Activated naive CD4-positive, alpha-beta T cell (primary cell): ENCODE measurements around the gene VCP.
A peak's percentile ranks its signal among the peaks of the same experiment; 100 is the strongest.

ENCODE experiments used
- DNase-seq, 4 experiments: peaks; one replicate each; lab custom pipeline; 2025; lab: John Stamatoyannopoulos, UW

Gene VCP

DNA sequence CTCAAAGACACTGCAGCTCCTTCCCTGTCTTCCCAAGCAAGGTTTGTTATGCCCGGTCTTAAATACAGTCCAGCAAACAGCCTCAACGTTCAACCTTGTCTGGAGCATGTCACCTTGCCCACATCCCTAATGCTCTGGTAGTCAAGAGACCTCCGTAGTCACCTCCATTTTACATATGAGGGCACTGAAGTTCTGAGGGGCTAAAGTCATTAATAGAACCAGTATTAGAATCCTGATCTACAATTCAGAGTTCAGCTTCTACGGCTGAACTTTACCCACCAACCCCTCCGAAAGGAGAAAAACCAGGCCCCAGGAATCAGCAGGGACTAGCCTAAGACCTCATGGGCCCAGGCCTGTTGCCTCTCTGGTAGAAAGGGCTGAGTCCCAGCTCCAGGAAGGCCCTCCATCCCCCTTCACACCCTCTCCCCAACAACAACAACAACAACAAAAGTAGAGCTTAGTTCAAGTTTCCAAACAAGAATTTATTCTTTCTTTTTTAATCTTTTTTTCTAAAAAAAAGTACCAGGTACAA is 31.3 kb upstream of the VCP start:
- no peak for DNase-seq

DNA sequence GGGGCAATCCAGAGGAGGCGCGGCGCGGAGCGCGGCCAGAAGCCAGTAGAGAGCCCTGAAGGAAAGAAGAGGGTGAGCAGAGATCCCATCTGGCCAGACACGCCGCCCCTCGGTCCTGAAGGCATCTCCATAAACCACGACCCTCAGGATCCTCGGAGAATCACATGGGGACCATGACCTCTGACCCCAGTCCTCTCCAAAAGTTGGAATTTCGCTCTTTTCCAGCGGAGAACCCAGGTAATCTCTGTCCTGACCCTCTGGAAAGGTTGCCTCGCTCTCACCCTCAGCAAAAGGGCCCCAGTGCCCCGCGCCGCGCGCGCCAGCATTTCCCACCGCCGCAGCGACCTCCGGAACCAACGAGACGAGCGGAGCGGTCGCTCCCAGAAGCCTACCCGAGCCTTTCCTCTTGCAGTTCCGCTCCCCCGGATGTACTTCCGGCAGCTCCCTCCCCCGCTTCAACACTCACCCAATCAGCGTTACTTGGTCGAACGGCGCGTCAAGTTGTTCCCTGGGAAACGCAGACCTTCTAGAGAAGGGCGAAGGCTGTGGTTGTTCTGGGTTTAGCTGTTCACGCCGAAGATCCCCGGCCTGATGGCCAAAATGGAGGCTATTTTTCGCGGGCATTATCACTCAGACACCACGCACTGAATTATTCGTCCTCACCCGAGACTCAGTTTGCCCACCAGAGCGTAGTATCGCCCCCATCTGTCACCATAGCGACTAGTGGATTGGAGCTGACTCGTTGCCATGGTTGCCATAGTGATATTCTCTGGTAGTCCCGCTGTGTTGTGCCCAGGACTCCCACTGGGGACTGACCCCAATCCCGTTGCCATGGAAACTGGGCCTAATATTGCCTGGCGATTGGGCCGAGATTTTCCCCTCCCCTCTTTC is 30.6 kb upstream of the VCP start, which contains the start of gene STOML2:
STOML2 (minus strand) TSS at position 363 of the 891 bp plus-strand sequence; CDS start at position 326, 37 bp downstream.
- DNase-seq, result peak; percentile 68 to 85 (median 78)

GRCh38 chr9:35102465-35102768 is 30.0 kb upstream of the VCP start:
- peak in 1 of 4 experiments; percentile 9 for DNase-seq

DNA sequence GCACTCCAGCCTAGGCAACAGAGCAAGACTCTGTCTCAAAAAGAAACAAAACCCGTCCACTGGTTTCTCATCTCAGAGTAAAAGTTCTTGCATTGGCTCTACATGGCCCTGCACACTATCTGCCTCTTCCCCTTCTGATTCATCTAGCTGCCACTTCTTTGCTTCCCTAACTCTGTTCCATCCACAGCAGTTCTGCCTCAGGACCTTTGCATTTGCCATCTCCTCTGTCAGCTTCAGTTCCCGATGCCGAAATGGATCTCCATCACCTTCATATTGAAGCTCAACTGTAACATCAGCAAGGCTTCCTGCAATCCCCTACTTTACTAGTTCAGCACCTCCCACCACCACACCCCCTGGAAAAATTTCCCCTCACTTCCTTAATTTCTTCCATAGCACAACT is 25.1 kb upstream of the VCP start:
- DNase-seq, result no peak

DNA sequence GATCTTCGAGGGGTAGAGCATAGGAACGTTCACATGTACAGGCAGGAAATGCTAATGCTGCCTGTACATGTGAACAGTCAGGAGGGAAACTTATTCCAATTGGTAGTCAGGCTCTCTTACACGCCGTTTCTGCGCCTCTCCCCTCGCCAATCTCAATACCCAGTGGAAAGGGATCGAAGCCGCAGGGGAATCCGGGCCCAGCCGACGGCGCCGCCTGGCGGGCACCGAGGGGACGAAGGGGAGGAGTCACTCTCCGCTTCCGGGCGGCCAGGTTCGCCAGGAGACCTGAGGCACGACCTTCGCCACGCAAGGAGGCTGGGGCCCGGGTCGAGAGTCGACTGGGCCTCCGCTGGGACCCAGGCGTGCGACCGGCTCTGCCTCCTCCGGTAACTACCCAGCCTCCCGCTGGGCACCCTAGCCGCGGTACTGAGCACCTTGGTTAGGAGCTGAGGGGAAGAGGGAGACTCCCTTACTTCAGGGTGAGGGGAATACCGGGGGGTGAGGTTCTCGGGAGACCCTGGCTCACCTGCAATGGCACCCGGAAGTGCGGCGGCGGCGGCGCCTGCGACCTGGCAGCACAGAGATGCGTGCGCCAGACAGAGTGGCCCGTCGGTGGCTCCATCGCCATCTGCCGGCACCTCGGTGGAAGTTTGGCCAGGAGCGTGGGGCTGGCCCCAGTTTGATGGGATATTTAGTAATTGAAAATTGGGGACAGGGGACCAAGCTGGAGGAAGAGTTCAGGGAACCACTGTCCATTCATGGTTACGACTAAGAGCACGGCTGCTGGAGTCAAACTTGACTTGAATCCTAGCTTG is 23.8 kb upstream of the VCP start, which contains the start of gene PIGO:
PIGO (minus strand) TSS at position 557 of the 815 bp plus-strand sequence. CDS start 1,026 bp downstream, outside the sequence.
- peak; percentile 77 to 95 (median 83) for DNase-seq

DNA sequence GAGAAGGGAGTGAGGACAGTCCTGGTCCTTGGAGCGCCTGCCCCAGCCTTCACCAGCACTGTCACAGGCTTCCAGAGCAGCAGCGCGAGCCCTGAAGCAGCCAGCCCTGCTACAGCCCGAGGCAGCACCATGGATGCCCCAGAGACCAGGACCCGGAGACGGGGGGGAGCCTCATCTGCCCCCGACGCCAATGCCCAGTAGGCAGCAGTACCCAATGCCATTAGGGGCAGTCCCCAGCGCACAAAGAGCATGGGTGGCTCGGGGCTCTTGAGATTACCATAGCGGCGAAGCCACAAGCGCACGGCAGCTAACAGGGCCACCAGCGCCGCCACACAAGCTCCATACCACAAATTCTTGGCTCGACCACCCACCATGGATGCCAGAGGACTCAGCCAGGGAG is 19.1 kb upstream of the VCP start:
- DNase-seq, result no peak

- DNase-seq, result no peak
These were observed 17.0 kb upstream of the VCP start for GRCh38 chr9:35089434-35089833.

DNA sequence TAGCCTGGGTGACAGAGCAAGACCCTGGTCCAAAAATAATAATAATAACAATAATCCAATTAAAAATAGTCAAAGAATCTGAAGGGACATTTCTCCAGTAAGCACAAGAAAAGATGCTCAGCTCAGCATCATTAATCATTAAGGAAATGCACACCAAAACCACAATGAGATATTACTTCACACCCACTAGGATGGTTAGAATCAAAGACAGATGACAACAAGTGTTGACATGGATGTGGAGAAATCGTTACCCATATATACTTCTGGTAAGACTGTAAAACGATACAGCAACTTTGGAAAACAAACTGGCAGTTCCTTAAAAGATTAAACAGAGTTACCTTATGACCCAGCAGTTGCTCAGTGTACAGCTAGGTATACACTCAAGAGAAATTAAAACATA is 12.7 kb upstream of the VCP start:
- no peak for DNase-seq

- DNase-seq, result peak; percentile 40 to 68 (median 54)
These were observed 7.3 kb upstream of the VCP start, which contains the start of gene FANCG for GRCh38 chr9:35079426-35080341. Gene FANCG, minus strand, starts transcription at chr9:35079942. Its CDS starts 418 bp downstream, at chr9:35079524.

GRCh38 chr9:35079041-35079425 is 6.6 kb upstream of the VCP start:
- DNase-seq, result no peak

- no peak for DNase-seq
These were observed 5.6 kb upstream of the VCP start for GRCh38 chr9:35078066-35078465.

- DNase-seq, result no peak
These were observed 4.4 kb upstream of the VCP start for GRCh38 chr9:35076848-35077247.

GRCh38 chr9:35075358-35075757 is 2.9 kb upstream of the VCP start:
- DNase-seq, result no peak

- no peak for DNase-seq
These were observed 2.4 kb upstream of the VCP start for GRCh38 chr9:35074791-35075190.

- no peak for DNase-seq
These were observed 1.7 kb upstream of the VCP start for GRCh38 chr9:35074141-35074540.

DNA sequence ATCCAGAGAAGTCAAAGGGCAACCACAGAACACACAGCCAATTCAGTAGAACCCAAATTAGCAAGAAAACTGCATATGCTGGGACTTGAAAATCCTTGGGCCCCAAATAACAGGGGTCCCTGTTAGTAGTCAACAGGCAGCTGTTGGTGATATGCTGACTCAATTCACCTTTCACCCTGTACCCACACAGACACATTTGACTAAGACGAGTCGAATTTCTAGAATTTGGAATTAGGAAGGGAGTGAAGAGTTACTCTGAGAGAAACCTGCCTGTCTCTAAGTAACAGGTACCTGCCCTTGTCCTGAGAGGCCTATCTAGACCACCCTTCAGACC is 821 bp upstream of the VCP start:
- DNase-seq, result no peak

DNA sequence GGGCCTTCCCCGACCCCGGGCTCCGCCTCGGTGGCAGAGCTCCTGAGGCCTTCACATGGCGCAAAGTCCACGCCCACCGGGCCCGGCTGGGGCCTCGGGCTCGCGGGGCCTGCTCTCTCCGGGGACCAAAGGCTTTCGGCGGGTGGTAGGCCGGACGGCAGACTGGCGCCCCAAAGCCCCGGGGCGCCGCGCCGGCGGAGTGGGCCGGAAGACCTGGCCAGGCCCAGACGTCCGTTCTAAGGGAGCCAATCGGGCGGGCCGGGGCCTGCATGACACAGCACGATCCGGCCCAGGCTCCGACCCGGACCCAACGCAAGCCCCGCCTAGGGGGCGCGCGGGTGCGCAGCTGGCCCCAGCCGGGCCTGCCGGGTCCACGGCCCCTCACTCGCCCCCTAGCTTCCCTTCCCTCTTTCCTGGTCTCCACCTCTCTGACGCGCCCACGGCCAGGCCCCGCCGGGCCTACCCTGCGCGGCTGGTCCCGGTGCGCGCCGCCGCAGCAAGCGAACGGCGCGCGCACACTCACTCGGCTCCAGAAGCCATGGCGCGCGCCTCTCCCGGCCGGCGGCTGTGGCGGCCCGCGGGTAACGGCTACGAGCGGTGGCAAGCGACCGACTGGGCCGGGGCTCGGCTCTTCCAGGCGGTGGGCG is 488 bp downstream of the VCP start:
- DNase-seq, result peak; percentile 49 to 71 (median 62)

GRCh38 chr9:35070823-35071813 is 1.3 kb downstream of the VCP start:
- DNase-seq, result no peak

GRCh38 chr9:35069020-35069419 is 3.4 kb downstream of the VCP start:
- no peak for DNase-seq

DNA sequence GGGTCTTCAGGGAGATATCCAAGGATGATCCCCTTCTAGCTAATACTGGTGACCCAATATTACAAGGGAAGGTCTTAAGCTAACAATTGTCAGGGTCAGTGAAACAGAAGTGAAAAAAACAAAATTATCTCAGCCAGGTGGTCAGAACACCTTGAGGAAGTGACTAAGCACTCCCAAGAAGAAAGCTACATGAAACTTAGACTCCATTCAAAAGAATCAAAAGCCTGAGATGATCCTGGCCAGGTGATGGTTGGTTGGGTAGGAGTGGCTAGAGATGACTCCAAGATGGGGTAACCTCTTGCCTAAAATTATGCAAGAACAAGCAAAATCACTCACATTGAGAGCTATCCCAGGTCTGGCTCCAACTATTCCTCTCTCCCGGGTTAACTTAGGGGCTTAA is 5.4 kb downstream of the VCP start:
- DNase-seq, result no peak
